Measurements from ENCODE around the gene GHRHR. TPM values are rescaled to one million over a fixed set of nuclear protein-coding genes. Genes with fewer than 3 reads are reported as not detected.

GHRHR gene
- total and polyA plus RNA-seq, 8 donors, result 0.31 to 0.51 (median 0.48) TPM; not detected in 5

DNA sequence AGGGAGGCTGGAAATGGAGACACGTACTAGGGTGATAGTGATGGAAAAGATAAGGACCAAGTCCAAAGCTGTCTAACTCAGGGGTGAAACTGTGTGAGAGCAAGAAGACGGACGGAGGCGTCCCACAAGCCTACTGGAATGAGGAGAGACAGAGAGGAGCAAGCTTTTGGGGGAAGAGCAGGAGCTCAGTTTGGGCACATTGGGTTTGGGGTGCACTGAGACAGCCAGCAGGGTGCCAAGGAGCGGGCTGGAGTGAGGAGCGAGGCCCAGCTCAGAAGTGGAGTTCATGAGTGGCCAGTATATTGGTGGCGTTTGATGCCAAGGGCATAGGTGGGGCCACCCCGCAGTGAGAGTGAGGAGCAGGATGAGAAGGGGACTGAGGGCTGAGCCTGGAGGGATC lies 22.6 kb downstream of the GHRHR start:
- Histone ChIP-seq H3K4me1 (peaks cover 5 to 7% of the 10 kb centered on the region in 2 donors), H3K9me3 (no peaks in the 10 kb centered on the region), H3K4me3 (no peak overlapping the region), H3K36me3 (no peaks in the 10 kb centered on the region), H3K27me3 (peaks cover 0 to 16% of the 10 kb centered on the region in 2 donors), H3K27ac (no peak overlapping the region)
- intact Hi-C loops (cut with DNase I), result loop anchor here (5.0 to 10.0 kb wide), 2 partner anchors 128 to 136 kb away; no protein-coding TSS in a partner anchor
- TF ChIP-seq, protein P1, sequence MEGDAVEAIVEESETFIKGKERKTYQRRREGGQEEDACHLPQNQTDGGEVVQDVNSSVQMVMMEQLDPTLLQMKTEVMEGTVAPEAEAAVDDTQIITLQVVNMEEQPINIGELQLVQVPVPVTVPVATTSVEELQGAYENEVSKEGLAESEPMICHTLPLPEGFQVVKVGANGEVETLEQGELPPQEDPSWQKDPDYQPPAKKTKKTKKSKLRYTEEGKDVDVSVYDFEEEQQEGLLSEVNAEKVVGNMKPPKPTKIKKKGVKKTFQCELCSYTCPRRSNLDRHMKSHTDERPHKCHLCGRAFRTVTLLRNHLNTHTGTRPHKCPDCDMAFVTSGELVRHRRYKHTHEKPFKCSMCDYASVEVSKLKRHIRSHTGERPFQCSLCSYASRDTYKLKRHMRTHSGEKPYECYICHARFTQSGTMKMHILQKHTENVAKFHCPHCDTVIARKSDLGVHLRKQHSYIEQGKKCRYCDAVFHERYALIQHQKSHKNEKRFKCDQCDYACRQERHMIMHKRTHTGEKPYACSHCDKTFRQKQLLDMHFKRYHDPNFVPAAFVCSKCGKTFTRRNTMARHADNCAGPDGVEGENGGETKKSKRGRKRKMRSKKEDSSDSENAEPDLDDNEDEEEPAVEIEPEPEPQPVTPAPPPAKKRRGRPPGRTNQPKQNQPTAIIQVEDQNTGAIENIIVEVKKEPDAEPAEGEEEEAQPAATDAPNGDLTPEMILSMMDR (IDR thresholded peaks at IDR 0.05), result no peak
- DNase-seq, result no peak
- ATAC-seq, result no peak

- no peak for ATAC-seq
These were observed 23.0 kb downstream of the GHRHR start for GRCh38 chr7:30986738-30987137.

GRCh38 chr7:30987178-30987577 lies 23.4 kb downstream of the GHRHR start:
- DNase-seq, result no peak
- intact Hi-C loops (cut with DNase I), result loop anchor here (5.0 to 10.0 kb wide), 2 partner anchors 128 to 135 kb away; no protein-coding TSS in a partner anchor

More at GRCh38 chr7:30986738-30987137, 23.0 kb downstream of the GHRHR start:
- H3K36me3 ChIP-seq, result no peaks in the 10 kb centered on the region
- DNase-seq, result no peak
- no peak overlapping the region for H3K4me3 ChIP-seq
- H3K27me3 ChIP-seq, result peaks cover 0 to 16% of the 10 kb centered on the region in 2 donors
- intact Hi-C loops (cut with DNase I), result loop anchor here (5.0 to 10.0 kb wide), 2 partner anchors 128 to 136 kb away; no protein-coding TSS in a partner anchor
- H3K4me1 ChIP-seq, result peaks cover 5 to 7% of the 10 kb centered on the region in 2 donors
- TF ChIP-seq, protein P1 (IDR thresholded peaks at IDR 0.05), result no peak
- H3K27ac ChIP-seq, result no peak overlapping the region
- no peaks in the 10 kb centered on the region for H3K9me3 ChIP-seq

GRCh38 chr7:30987936-30988335 lies 24.2 kb downstream of the GHRHR start:
- Histone ChIP-seq H3K4me3 (no peak overlapping the region), H3K27ac (no peak overlapping the region), H3K27me3 (peaks cover 0 to 16% of the 10 kb centered on the region in 2 donors), H3K4me1 (peaks cover 5 to 7% of the 10 kb centered on the region in 2 donors), H3K36me3 (no peaks in the 10 kb centered on the region), H3K9me3 (no peaks in the 10 kb centered on the region)
- TF ChIP-seq, protein P1 (IDR thresholded peaks at IDR 0.05), result no peak
- no peak for DNase-seq
- intact Hi-C loops (cut with DNase I), result loop anchor here (5.0 to 10.0 kb wide), 2 partner anchors 127 to 134 kb away; no protein-coding TSS in a partner anchor
- no peak for ATAC-seq

More at GRCh38 chr7:30987178-30987577, 23.4 kb downstream of the GHRHR start:
- Histone ChIP-seq H3K27me3 (peaks cover 0 to 16% of the 10 kb centered on the region in 2 donors), H3K36me3 (no peaks in the 10 kb centered on the region), H3K27ac (no peak overlapping the region), H3K9me3 (no peaks in the 10 kb centered on the region), H3K4me3 (no peak overlapping the region), H3K4me1 (peaks cover 5 to 7% of the 10 kb centered on the region in 2 donors)
- no peak for ATAC-seq
- TF ChIP-seq, protein P1 (IDR thresholded peaks at IDR 0.05), result no peak

DNA sequence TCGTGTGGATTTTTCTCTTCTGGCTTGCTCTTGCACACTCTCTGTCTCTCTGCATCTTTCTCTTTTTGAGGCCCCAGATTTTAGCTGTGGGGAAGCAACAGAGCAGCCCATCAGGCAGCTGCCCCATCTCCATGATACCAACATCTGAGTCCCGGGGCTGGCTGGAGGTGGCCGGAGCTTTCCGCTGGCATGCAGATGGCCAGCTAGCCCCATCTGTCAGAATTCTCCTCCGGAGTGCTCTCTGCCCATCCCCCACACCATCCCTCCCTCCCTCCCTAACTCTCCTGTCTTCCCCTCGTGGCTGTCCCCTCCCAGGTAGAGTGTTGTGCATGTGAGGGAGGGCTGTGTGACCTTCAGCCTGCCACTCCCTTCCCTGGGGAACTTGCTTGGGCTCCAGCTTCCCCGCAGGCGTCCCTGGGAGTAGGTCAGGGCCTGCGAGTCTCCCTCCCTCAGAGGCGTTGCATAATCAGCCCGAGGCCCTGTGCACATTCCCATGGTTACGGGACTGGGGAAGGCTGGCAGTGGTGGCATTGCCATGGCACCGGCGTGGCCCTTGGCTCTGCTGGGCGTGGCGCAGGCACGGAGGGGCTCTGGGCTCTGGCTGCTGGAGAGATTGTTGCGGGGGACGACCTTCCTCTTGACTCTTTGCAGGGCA lies 24.7 kb downstream of the GHRHR start:
- H3K9me3 ChIP-seq, result no peaks in the 10 kb centered on the region
- ATAC-seq, result peak; percentile 93
- intact Hi-C loops (cut with DNase I), result loop anchor here (5.0 to 10.0 kb wide), 2 partner anchors 126 to 134 kb away; no protein-coding TSS in a partner anchor

More for the DNA sequence above, 24.7 kb downstream of the GHRHR start:
- no peaks in the 10 kb centered on the region for H3K36me3 ChIP-seq
- H3K4me1 ChIP-seq, result peaks cover 5 to 7% of the 10 kb centered on the region in 2 donors
- TF ChIP-seq, protein P1 (IDR thresholded peaks at IDR 0.05), result no peak
- no peak overlapping the region for H3K4me3 ChIP-seq
- peaks cover 0 to 16% of the 10 kb centered on the region in 2 donors for H3K27me3 ChIP-seq
- H3K27ac ChIP-seq, result no peak overlapping the region
- DNase-seq, result peak in 3 of 4 donors; percentile 61 to 86 (median 80)
